Measurements from ENCODE around the gene BRCA1.

GRCh38 chr17:43132117-43132516 lies 7.0 kb upstream of the BRCA1 start:
- no peak for TF ChIP-seq CTCF (conservative IDR thresholded peaks at IDR 0.05)
- TF ChIP-seq ZFX (IDR thresholded peaks at IDR 0.05): no peak
